ENCODE data around the gene COL1A2. TPM values are rescaled to one million over a fixed set of nuclear protein-coding genes. Genes with fewer than 3 reads are reported as not detected.

The COL1A2 gene
- total and polyA plus RNA-seq, 2 of the 8 experiments (the other 6 are each of a cell fraction or from before 2014, with no cell fraction given), result 45.2 to 87.2 TPM

- no peak for FAIRE-seq
- no peak overlapping the region for H3K4me2 ChIP-seq (ENCODE audit: insufficient read depth in 1 of 2, low read depth in 2 of 2, low read length in 2 of 2)
- POLR2A ChIA-PET (ENCODE audit: partially characterized antibody), result no interaction called here
- H3K36me3 ChIP-seq (ENCODE audit: control insufficient read depth in 2 of 4, insufficient read depth in 4 of 4, low read length in 3 of 4), result no peaks in the 10 kb centered on the region
- WGBS, 2 experiments (ENCODE audit: extremely low coverage in 1 of 2, insufficient coverage in 1 of 2, insufficient read length in 1 of 2, insufficient replicate concordance in 2 of 2, low coverage in 1 of 2, low lambda C conversion rate in 2 of 2, missing lambda C conversion rate in 1 of 2), result 86% methylated on average over 7 of the region's 7 CpGs; no CpG with 5 or more reads in 1 of the 2 experiments
- no peak overlapping the region for H2BK120ac ChIP-seq (replicated peaks; ENCODE audit: low read depth, low read length)
- H2AK5ac ChIP-seq (ENCODE audit: low read depth, low read length), result no peak overlapping the region
- H4K8ac ChIP-seq (ENCODE audit: extremely low read depth, insufficient read depth, low read length), result no peak overlapping the region
- no peaks in the 10 kb centered on the region for H3K27me3 ChIP-seq (replicated peaks in 1 of 4; ENCODE audit: control insufficient read depth in 3 of 4, extremely low read depth in 1 of 4, insufficient read depth in 3 of 4, low read length in 3 of 4)
- no peak for TF ChIP-seq CBX5 (IDR thresholded peaks at IDR 0.05; ENCODE audit: low read depth, low read length)
- TF ChIP-seq TAF1 (IDR thresholded peaks at IDR 0.05; ENCODE audit: low read depth, low read length), result no peak
- TF ChIP-seq CEBPB (IDR thresholded peaks at IDR 0.05; ENCODE audit: low read depth, low read length), result no peak
- TF ChIP-seq POLR2A (IDR thresholded peaks at IDR 0.05; ENCODE audit: control extremely low read depth in 1 of 2, low read depth in 2 of 2, low read length in 2 of 2), result no peak
- TF ChIP-seq SRF (IDR thresholded peaks at IDR 0.05; ENCODE audit: low read depth, low read length), result no peak
- TF ChIP-seq RXRA (IDR thresholded peaks at IDR 0.05; ENCODE audit: insufficient read depth, low read depth, low read length), result no peak
- TF ChIP-seq HDAC2 (IDR thresholded peaks at IDR 0.05; ENCODE audit: borderline replicate concordance in 1 of 2, low read depth in 2 of 2, low read length in 2 of 2), result no peak
- TF ChIP-seq CREB1 (IDR thresholded peaks at IDR 0.05), result no peak
- TF ChIP-seq KDM1A (IDR thresholded peaks at IDR 0.05; ENCODE audit: borderline replicate concordance, low read length), result no peak
- TF ChIP-seq CHD1 (IDR thresholded peaks at IDR 0.05; ENCODE audit: low read depth, low read length), result no peak
- TF ChIP-seq ASH2L (IDR thresholded peaks at IDR 0.05; ENCODE audit: low read length), result no peak
- no peaks in the 10 kb centered on the region for H3K4me1 ChIP-seq (replicated peaks in 1 of 4; ENCODE audit: control insufficient read depth in 3 of 4, insufficient read depth in 4 of 4, low read length in 3 of 4)
- no peak overlapping the region for H2BK20ac ChIP-seq (ENCODE audit: low read length)
- no peak overlapping the region for H3K18ac ChIP-seq (ENCODE audit: extremely low read depth, low read length)
- H3K9ac ChIP-seq (replicated peaks in 1 of 4; ENCODE audit: extremely low read depth in 1 of 4, low read depth in 3 of 4, low read length in 3 of 4), result no peak overlapping the region
- no peaks in the 10 kb centered on the region for H3K23me2 ChIP-seq (ENCODE audit: low read depth, low read length)
- no peaks in the 10 kb centered on the region for H3K79me1 ChIP-seq (ENCODE audit: low read depth, low read length)
- no peak overlapping the region for H3K23ac ChIP-seq (ENCODE audit: insufficient read length)
- no peak overlapping the region for H2BK15ac ChIP-seq (ENCODE audit: low read length)
- H2BK5ac ChIP-seq (ENCODE audit: low read depth, low read length), result no peak overlapping the region
- CTCF ChIA-PET (ENCODE audit: partially characterized antibody), result interaction anchor here (1.0 kb wide), 1 partner anchor 40 kb away, joined by 5 read pairs; no protein-coding TSS in a partner anchor
- H3K27ac ChIP-seq (ENCODE audit: low read depth, low read length), result no peak overlapping the region
- no peak overlapping the region for H2BK12ac ChIP-seq (ENCODE audit: low read depth, low read length)
- H4K5ac ChIP-seq (ENCODE audit: insufficient read length, low read depth, low read length), result no peak overlapping the region
- DNase-seq (ENCODE audit: low read depth in 1 of 2, low spot score in 2 of 2), result no peak
- H4K91ac ChIP-seq (replicated peaks; ENCODE audit: insufficient read length, low read length), result no peak overlapping the region
- no peak overlapping the region for H3K56ac ChIP-seq (replicated peaks; ENCODE audit: insufficient read length, low read depth, low read length)
- H3K9me3 ChIP-seq (ENCODE audit: insufficient read depth in 2 of 2, low read depth in 1 of 2, low read length in 1 of 2), result no peaks in the 10 kb centered on the region
- H3K79me2 ChIP-seq (ENCODE audit: control insufficient read depth in 1 of 2, insufficient read depth in 2 of 2, low read length in 2 of 2), result no peaks in the 10 kb centered on the region
- no peak overlapping the region for H3K4ac ChIP-seq (replicated peaks; ENCODE audit: insufficient read length, low read depth, low read length)
- no peaks in the 10 kb centered on the region for H4K20me1 ChIP-seq (replicated peaks in 1 of 2; ENCODE audit: control insufficient read depth in 1 of 2, insufficient read depth in 2 of 2, low read length in 2 of 2)
- no peak overlapping the region for H2AFZ ChIP-seq (ENCODE audit: low read length)
- H3K14ac ChIP-seq (ENCODE audit: insufficient read length), result no peak overlapping the region
- H3K4me3 ChIP-seq (ENCODE audit: extremely low read depth in 1 of 4, insufficient read depth in 2 of 4, low read depth in 3 of 4, low read length in 4 of 4), result no peak overlapping the region
Observed at GRCh38 chr7:94355454-94355853, 39.2 kb upstream of the COL1A2 start.
